ENCODE data around the gene FAM20A. TPM values are rescaled to one million over a fixed set of nuclear protein-coding genes. Genes with fewer than 3 reads are reported as not detected.
A peak's percentile ranks its signal among the peaks of the same experiment; 100 is the strongest.

The FAM20A gene
- total RNA-seq (under 1 TPM in 3 of 5 donors, not detected in 2; 0.16 to 0.38 (median 0.35) TPM), total RNA-seq (0 to 1.1 (median 0.07) reads per million in 29 experiments)
- total RNA-seq (2013), result not detected

DNA sequence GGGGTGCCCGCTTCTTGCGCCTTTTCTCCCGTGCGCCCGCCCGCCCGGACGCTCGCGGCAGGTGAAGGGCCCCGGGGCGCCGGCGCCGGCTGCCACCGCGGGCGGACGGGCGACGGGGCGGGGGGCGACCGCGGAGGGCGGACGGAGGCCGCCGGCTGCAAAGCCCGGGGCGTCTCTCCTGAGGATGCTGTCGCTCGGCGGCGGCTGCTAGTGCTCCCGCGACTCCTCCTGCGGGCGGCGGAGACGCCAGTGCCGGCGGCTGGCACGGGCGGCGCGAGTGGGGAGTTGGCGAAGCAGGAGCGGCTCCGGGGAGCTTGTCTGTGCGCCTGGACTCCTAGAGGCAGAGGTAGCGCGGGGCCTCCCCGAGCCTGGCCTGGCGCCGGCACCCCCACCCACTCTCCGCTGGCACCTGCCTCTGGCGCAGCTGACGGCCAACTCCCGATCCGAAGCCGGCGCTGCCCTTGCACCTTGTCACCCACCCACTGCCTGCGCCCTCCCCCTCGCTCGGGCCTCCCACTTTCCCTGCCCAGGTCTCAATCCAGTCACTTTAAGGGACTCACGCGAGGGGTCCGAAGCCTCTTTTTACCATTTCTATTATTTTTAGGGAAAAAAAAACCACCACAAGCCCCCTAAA is at the start of gene FAM20A:
TSS of gene FAM20A (minus strand) at position 437 of the 634 bp plus-strand sequence. CDS start 701 bp downstream, outside the sequence.
- ATAC-seq (replicated peaks in 1 of 4) (peak in 2 of 4 experiments; percentile 19 to 47), DNase-seq (peak in 2 of 35 experiments; percentile 0 to 4)
- Histone ChIP-seq H3K36me3 (ENCODE audit: control insufficient read depth in 2 of 2, extremely low read depth in 1 of 2, insufficient read depth in 1 of 2, low read length in 1 of 2) (no peaks in the 10 kb centered on the region), H3K27me3 (replicated peaks in 1 of 2; ENCODE audit: control insufficient read depth in 2 of 2, extremely low read depth in 1 of 2, insufficient read depth in 2 of 2, low read length in 1 of 2) (peaks cover 12 to 33% of the 10 kb centered on the region in 2 experiments), H3K4me3 (ENCODE audit: control insufficient read depth in 1 of 2, extremely low read depth in 1 of 2, low read length in 1 of 2) (peak within 1 kb of the TSS in 1 of 2 donors; percentile 48), H3K27ac (ENCODE audit: low read length) (no peak within 1 kb of the TSS), H3K9me3 (no peaks in the 10 kb centered on the region), H3K4me1 (ENCODE audit: control insufficient read depth in 1 of 2, extremely low read depth in 1 of 2, insufficient read depth in 2 of 2, low read length in 2 of 2) (peaks cover 0 to 11% of the 10 kb centered on the region in 2 experiments)
- CTCF ChIA-PET, result no interaction called here
- WGBS (ENCODE audit: insufficient coverage), result 2% methylated on average over 65 of the region's 69 CpGs
- H3K27me3 Mint-ChIP-seq, result peaks cover 63 to 74% of the 10 kb centered on the region in 2 donors
- H3K4me1 Mint-ChIP-seq, result peaks cover 8 to 18% (median 15%) of the 10 kb centered on the region in 3 donors
- H3K27ac Mint-ChIP-seq, result no peak within 1 kb of the TSS
- POLR2A ChIA-PET, result no interaction called here
- H3K36me3 Mint-ChIP-seq, result no peaks in the 10 kb centered on the region
- peak within 1 kb of the TSS; percentile 14 to 82 (median 32) for H3K4me3 Mint-ChIP-seq
- no peaks in the 10 kb centered on the region for H3K9me3 Mint-ChIP-seq

DNA sequence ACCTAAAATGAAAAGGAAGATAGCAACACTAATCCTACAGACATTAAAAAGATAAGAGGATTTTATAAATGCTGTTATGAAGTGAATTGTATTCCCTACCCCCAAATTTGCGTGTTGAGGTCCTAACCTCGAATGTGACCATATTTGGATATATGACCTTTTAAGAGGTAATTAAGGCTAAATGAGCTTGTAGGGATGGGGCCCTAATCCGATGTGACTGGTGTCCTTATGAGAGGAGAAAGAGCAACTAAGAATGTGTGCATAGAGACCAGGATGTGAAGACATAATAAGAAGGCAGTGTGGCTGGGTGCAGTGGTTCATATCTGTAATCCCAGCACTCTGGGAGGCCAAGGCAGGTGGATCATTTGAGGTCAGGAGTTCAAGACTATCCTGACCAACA is 48.2 kb upstream of the FAM20A start:
- no peak for ATAC-seq (replicated peaks in 1 of 4)
- H3K27ac Mint-ChIP-seq, result no peak overlapping the region
- H3K36me3 Mint-ChIP-seq, result no peaks in the 10 kb centered on the region
- Histone ChIP-seq H3K36me3 (ENCODE audit: control insufficient read depth in 2 of 2, extremely low read depth in 1 of 2, insufficient read depth in 1 of 2, low read length in 1 of 2) (no peaks in the 10 kb centered on the region), H3K4me3 (ENCODE audit: control insufficient read depth in 1 of 2, extremely low read depth in 1 of 2, low read length in 1 of 2) (no peak overlapping the region), H3K9me3 (no peaks in the 10 kb centered on the region), H3K27ac (ENCODE audit: low read length) (no peak overlapping the region), H3K27me3 (replicated peaks in 1 of 2; ENCODE audit: control insufficient read depth in 2 of 2, extremely low read depth in 1 of 2, insufficient read depth in 2 of 2, low read length in 1 of 2) (peaks cover 0 to 2% of the 10 kb centered on the region in 2 experiments), H3K4me1 (ENCODE audit: control insufficient read depth in 1 of 2, extremely low read depth in 1 of 2, insufficient read depth in 2 of 2, low read length in 2 of 2) (no peaks in the 10 kb centered on the region)
- no peak overlapping the region for H3K4me3 Mint-ChIP-seq
- peaks cover 11 to 14% of the 10 kb centered on the region in 2 donors for H3K27me3 Mint-ChIP-seq
- WGBS (ENCODE audit: insufficient coverage), result 74% methylated on average over 2 of the region's 3 CpGs
- H3K4me1 Mint-ChIP-seq, result no peaks in the 10 kb centered on the region
- CTCF ChIA-PET, result no interaction called here
- POLR2A ChIA-PET, result no interaction called here
- peaks cover 3 to 10% (median 4%) of the 10 kb centered on the region in 3 donors for H3K9me3 Mint-ChIP-seq
- no peak for DNase-seq

DNA sequence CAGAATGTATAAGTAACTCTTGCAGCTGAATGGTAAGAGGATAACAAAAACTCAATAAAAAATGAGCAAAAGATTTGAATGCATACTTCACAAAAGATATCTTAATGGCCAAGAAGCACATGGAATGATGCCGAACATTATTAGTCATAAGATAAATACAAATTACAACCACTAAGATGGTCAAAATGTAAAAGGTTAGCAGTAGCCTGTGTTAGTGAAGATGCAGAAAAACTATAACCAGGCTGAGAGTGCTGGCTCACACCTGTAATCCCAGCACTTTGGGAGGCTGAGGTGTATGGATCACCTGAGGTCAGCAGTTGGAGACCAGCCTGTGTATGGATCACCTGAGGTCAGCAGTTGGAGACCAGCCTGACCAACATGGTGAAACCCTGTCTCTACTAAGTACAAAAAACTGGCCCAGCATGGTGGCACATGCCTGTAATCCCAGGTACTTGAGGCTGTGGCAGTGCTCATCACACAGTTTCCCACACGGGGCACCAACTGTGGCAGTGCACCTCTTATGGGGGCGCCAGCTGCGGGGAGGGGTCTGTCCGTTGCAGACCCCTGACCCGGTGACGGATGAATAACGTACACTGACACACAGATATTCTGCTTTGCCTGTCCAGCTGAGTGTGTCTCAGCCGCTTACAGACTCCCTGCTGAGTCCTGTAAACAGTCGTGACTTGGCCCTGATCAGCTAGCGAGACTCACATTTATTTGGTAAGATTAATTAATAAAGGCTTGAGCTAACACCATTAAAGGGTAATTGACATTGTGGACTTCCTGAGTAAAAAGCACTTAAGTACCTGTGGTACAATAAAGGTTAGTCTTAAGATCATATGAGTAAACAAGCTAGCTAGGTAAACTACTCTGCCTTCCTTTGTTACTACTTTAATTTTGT is 45.7 kb upstream of the FAM20A start:
- Mint-ChIP-seq H3K27ac (no peak overlapping the region), H3K9me3 (peaks cover 3 to 10% (median 4%) of the 10 kb centered on the region in 3 donors), H3K36me3 (no peaks in the 10 kb centered on the region), H3K4me3 (no peak overlapping the region), H3K4me1 (no peaks in the 10 kb centered on the region), H3K27me3 (peaks cover 29 to 30% of the 10 kb centered on the region in 2 donors)
- Histone ChIP-seq H3K27ac (ENCODE audit: low read length) (no peak overlapping the region), H3K36me3 (ENCODE audit: control insufficient read depth in 2 of 2, extremely low read depth in 1 of 2, insufficient read depth in 1 of 2, low read length in 1 of 2) (no peaks in the 10 kb centered on the region), H3K9me3 (no peaks in the 10 kb centered on the region), H3K4me3 (ENCODE audit: control insufficient read depth in 1 of 2, extremely low read depth in 1 of 2, low read length in 1 of 2) (no peak overlapping the region), H3K27me3 (replicated peaks in 1 of 2; ENCODE audit: control insufficient read depth in 2 of 2, extremely low read depth in 1 of 2, insufficient read depth in 2 of 2, low read length in 1 of 2) (peaks cover 0 to 2% of the 10 kb centered on the region in 2 experiments), H3K4me1 (ENCODE audit: control insufficient read depth in 1 of 2, extremely low read depth in 1 of 2, insufficient read depth in 2 of 2, low read length in 2 of 2) (no peaks in the 10 kb centered on the region)
- WGBS (ENCODE audit: insufficient coverage), result 90% methylated on average over 10 of the region's 11 CpGs
- CTCF ChIA-PET, result no interaction called here
- POLR2A ChIA-PET, result no interaction called here
- ATAC-seq (replicated peaks in 1 of 4), result no peak
- DNase-seq, result no peak

DNA sequence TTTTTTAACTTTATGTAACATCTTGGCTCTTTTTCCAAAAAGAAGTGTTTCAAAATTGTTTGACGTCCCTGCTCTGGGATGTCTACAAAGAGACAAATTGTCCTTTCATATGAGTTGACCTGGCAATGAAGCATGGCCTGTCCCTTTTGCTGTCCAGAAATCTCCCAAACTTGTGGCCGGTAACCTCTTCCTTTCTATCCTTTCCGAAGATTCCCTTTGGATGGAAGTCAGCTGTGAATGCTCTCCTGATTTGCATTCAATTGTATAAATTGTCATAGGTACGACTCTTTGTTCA is 40.9 kb upstream of the FAM20A start:
- DNase-seq (no peak), ATAC-seq (replicated peaks in 1 of 4) (no peak)
- Histone ChIP-seq H3K27ac (ENCODE audit: low read length) (no peak overlapping the region), H3K27me3 (replicated peaks in 1 of 2; ENCODE audit: control insufficient read depth in 2 of 2, extremely low read depth in 1 of 2, insufficient read depth in 2 of 2, low read length in 1 of 2) (peaks cover 0 to 2% of the 10 kb centered on the region in 2 experiments), H3K9me3 (no peaks in the 10 kb centered on the region), H3K4me1 (ENCODE audit: control insufficient read depth in 1 of 2, extremely low read depth in 1 of 2, insufficient read depth in 2 of 2, low read length in 2 of 2) (no peaks in the 10 kb centered on the region), H3K36me3 (ENCODE audit: control insufficient read depth in 2 of 2, extremely low read depth in 1 of 2, insufficient read depth in 1 of 2, low read length in 1 of 2) (no peaks in the 10 kb centered on the region), H3K4me3 (ENCODE audit: control insufficient read depth in 1 of 2, extremely low read depth in 1 of 2, low read length in 1 of 2) (no peak overlapping the region)
- H3K9me3 Mint-ChIP-seq, result peaks cover 3 to 6% (median 3%) of the 10 kb centered on the region in 3 donors
- no peak overlapping the region for H3K27ac Mint-ChIP-seq
- H3K36me3 Mint-ChIP-seq, result no peaks in the 10 kb centered on the region
- H3K4me1 Mint-ChIP-seq, result no peaks in the 10 kb centered on the region
- CTCF ChIA-PET, result no interaction called here
- POLR2A ChIA-PET, result interaction anchor here in 1 of 2 donors (0.8 kb wide), 1 partner anchor 101 kb away, joined by 4 read pairs; no protein-coding TSS in a partner anchor
- peaks cover 43 to 46% of the 10 kb centered on the region in 2 donors for H3K27me3 Mint-ChIP-seq
- WGBS (ENCODE audit: insufficient coverage), result 100% methylated on average over 1 of the region's 4 CpGs
- no peak overlapping the region for H3K4me3 Mint-ChIP-seq

DNA sequence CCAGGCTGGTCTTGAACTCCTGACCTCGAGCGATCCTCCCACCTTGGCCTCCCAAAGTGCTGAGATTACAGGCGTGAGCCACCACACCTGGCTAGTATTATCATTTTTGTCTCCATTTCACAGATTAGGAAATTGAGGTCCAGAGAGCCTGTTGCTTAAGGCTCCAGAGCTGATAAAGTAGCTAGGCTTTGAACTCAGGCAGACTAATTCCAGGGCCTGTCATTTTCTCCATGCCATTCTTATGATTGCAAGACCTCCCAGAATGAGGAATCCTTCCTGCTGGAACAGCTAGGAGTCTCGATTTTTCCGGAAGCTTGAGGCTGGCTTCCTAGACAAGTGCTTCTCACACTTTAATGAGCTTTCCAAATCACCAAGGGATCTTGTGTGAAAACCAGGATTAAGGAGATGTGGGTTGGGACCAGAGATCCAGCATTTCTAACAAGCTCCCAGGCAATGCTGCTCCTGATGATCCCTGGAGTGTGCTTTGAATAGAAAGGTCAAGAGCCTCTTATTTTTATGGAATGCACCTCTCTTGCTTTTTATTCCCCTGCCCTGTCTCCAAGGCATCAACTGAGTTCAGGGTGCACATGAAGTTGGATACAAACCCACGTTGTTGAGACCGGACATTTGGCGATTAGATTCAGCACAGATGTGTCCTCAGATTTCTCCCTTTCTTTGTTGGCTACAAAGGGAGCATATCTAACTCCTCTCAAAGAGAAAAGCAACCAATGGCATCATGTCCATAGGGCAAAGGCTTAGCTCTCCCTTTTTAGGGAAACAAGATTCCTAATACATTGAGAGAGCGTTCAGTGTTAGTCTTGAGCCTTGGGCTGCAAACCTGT is 40.3 kb upstream of the FAM20A start:
- Histone ChIP-seq H3K36me3 (ENCODE audit: control insufficient read depth in 2 of 2, extremely low read depth in 1 of 2, insufficient read depth in 1 of 2, low read length in 1 of 2) (no peaks in the 10 kb centered on the region), H3K4me1 (ENCODE audit: control insufficient read depth in 1 of 2, extremely low read depth in 1 of 2, insufficient read depth in 2 of 2, low read length in 2 of 2) (no peaks in the 10 kb centered on the region), H3K9me3 (no peaks in the 10 kb centered on the region), H3K27me3 (replicated peaks in 1 of 2; ENCODE audit: control insufficient read depth in 2 of 2, extremely low read depth in 1 of 2, insufficient read depth in 2 of 2, low read length in 1 of 2) (peaks cover 0 to 5% of the 10 kb centered on the region in 2 experiments), H3K4me3 (ENCODE audit: control insufficient read depth in 1 of 2, extremely low read depth in 1 of 2, low read length in 1 of 2) (no peak overlapping the region), H3K27ac (ENCODE audit: low read length) (no peak overlapping the region)
- 87% methylated on average over 4 of the region's 9 CpGs for WGBS (ENCODE audit: insufficient coverage)
- peaks cover 46 to 50% of the 10 kb centered on the region in 2 donors for H3K27me3 Mint-ChIP-seq
- no peak overlapping the region for H3K4me3 Mint-ChIP-seq
- H3K9me3 Mint-ChIP-seq, result peaks cover 3 to 6% (median 3%) of the 10 kb centered on the region in 3 donors
- DNase-seq (no peak), ATAC-seq (replicated peaks in 1 of 4) (no peak)
- POLR2A ChIA-PET, result interaction anchor here in 1 of 2 donors (0.8 kb wide), 1 partner anchor 101 kb away, joined by 4 read pairs; no protein-coding TSS in a partner anchor
- no peaks in the 10 kb centered on the region for H3K36me3 Mint-ChIP-seq
- H3K27ac Mint-ChIP-seq, result no peak overlapping the region
- CTCF ChIA-PET, result no interaction called here
- no peaks in the 10 kb centered on the region for H3K4me1 Mint-ChIP-seq
